ENCODE measurements around the gene NSMCE4A.

- TF ChIP-seq CTCF (IDR thresholded peaks at IDR 0.05; ENCODE audit: borderline replicate concordance, extremely low read depth, low read length, poor library complexity, severe bottlenecking): no peak
- TF ChIP-seq EZH2 (IDR thresholded peaks at IDR 0.05; ENCODE audit: borderline replicate concordance, low read depth, low read length, severe bottlenecking): no peak
These were observed 46.4 kb upstream of the NSMCE4A start for GRCh38 chr10:122021379-122021778.

Data from DND-41 (cell line).